Lung (tissue), 12 donors: ENCODE results near the gene TMEM119. TPM values are rescaled to one million over a fixed set of nuclear protein-coding genes. Genes with fewer than 3 reads are reported as not detected.
A peak's percentile ranks its signal among the peaks of the same experiment; 100 is the strongest.

Experiments
- ATAC-seq: fragments of 200-7000 bp; cut with Tn5 transposase; one replicate; pipeline ENCODE4 v1.9.1; 2020; ENCODE audit warnings: moderate number of reproducible peaks; ENCODE audit not compliant: insufficient read depth, low FRiP score
- DNase-seq, 3 donors: peaks; one replicate each; pipeline ENCODE4 v3.0.0-alpha.2; 2013 to 2017
- H3K27ac ChIP-seq, 2 donors: one replicate each; pipeline ENCODE4 v1.5.1; 2013; ENCODE audit warnings: mild to moderate bottlenecking in 2 of 2, moderate library complexity in 2 of 2, control low read depth in 1 of 2, inconsistent platforms in 1 of 2, low read depth in 1 of 2, low read length in 1 of 2
- H3K27me3 ChIP-seq, 3 donors: one replicate each; pipeline ENCODE4 v1.5.1; 2013; ENCODE audit warnings: low read length in 2 of 3; ENCODE audit not compliant: control insufficient read depth in 3 of 3, insufficient read depth in 3 of 3
- H3K36me3 ChIP-seq, 4 donors: one replicate each; pipeline ENCODE4 v1.5.1; 2013; ENCODE audit warnings: low read length in 4 of 4, mild to moderate bottlenecking in 1 of 4, moderate library complexity in 1 of 4; ENCODE audit not compliant: control insufficient read depth in 4 of 4, insufficient read depth in 4 of 4
- H3K4me1 ChIP-seq, 5 donors: one replicate each; pipeline ENCODE4 v1.5.1; 2013; ENCODE audit warnings: low read length in 5 of 5, mild to moderate bottlenecking in 2 of 5, moderate library complexity in 1 of 5; ENCODE audit not compliant: control insufficient read depth in 5 of 5, insufficient read depth in 5 of 5
- H3K4me3 ChIP-seq: one replicate; pipeline ENCODE4 v1.5.1; 2013; ENCODE audit warnings: mild to moderate bottlenecking, control low read depth, moderate library complexity
- H3K9ac ChIP-seq, 2 donors: one replicate each; pipeline ENCODE4 v1.5.1; 2013; ENCODE audit warnings: low read length in 2 of 2, control low read depth in 1 of 2; ENCODE audit not compliant: insufficient read depth in 1 of 2
- H3K9me3 ChIP-seq, 4 donors: one replicate each; pipeline ENCODE4 v1.5.1; 2013; ENCODE audit warnings: low read length in 3 of 4, mild to moderate bottlenecking in 1 of 4, moderate library complexity in 1 of 4; ENCODE audit not compliant: control insufficient read depth in 4 of 4, insufficient read depth in 3 of 4
- WGBS, 2 donors: extraction: QIAGEN DNeasy Blood & Tissue Kit; methylation state at CpG; one replicate each; pipeline ENCODE4 v1.1.7; 2013; 5-methylcytosine and 5-hydroxymethylcytosine counted together
- polyA plus RNA-seq, 2 donors: library from polyadenylated mRNA; stranded (reverse); fragments of 200-250 nt; gene quantifications; one replicate each; pipeline ENCODE4 v1.2.1, GENCODE V29; 2013
- total RNA-seq, 2 donors: library from RNA; depleted of rRNA in 1 of 2; stranded (reverse); fragments of >200 nt in 1 of 2; gene quantifications; one replicate each; pipeline ENCODE4 v1.2.1, GENCODE V29; 2014 to 2021
- TF ChIP-seq, protein P1 (sequence below): IDR thresholded peaks from 2 replicates; pipeline ENCODE4 v1.5.1; 2012; ENCODE audit warnings: mild to moderate bottlenecking; ENCODE audit errors: control extremely low read depth, extremely low read depth
- donor health status: control.
- donor health status: control.
- donor health status: Bipolar disorder and iron deficiency.
- donor health status: healthy.
- donor health status: DM: yes; HTN: yes; CAD: no.

The TMEM119 gene
- total and polyA plus RNA-seq, 4 donors = 14.4 to 31.9 (median 22.9) TPM

DNA sequence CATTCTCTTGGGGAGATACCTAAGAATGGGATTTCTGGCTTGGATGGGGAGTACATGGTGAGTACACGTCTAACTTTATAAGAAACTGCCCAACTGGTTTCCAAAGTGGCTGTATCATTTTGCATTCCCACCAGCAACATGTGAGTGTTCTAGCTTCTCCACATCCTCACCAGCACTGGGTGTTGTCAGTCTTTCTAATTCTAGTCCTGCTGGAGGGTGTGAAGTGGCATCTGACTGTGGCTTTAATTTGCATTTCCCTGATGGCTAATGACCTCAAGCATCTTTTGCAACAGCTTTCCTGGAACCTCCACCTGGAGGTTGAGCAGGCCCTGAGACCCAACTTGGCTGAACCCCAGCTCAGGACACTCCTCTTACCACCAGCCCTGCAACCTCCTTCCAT lies 18.0 kb upstream of the TMEM119 start:
- H3K9me3 ChIP-seq = no peaks in the 10 kb centered on the region
- ATAC-seq (no peak), DNase-seq (no peak)
- H3K9ac ChIP-seq = no peak overlapping the region
- no peaks in the 10 kb centered on the region for H3K27me3 ChIP-seq
- TF ChIP-seq, protein P1, sequence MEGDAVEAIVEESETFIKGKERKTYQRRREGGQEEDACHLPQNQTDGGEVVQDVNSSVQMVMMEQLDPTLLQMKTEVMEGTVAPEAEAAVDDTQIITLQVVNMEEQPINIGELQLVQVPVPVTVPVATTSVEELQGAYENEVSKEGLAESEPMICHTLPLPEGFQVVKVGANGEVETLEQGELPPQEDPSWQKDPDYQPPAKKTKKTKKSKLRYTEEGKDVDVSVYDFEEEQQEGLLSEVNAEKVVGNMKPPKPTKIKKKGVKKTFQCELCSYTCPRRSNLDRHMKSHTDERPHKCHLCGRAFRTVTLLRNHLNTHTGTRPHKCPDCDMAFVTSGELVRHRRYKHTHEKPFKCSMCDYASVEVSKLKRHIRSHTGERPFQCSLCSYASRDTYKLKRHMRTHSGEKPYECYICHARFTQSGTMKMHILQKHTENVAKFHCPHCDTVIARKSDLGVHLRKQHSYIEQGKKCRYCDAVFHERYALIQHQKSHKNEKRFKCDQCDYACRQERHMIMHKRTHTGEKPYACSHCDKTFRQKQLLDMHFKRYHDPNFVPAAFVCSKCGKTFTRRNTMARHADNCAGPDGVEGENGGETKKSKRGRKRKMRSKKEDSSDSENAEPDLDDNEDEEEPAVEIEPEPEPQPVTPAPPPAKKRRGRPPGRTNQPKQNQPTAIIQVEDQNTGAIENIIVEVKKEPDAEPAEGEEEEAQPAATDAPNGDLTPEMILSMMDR = no peak
- H3K27ac ChIP-seq = no peak overlapping the region
- peaks cover 0 to 16% (median 6%) of the 10 kb centered on the region in 5 donors for H3K4me1 ChIP-seq
- whole genome bisulfite sequencing, 2 donors = 89 to 97% methylated on average over 1 of the region's 1 CpG
- H3K36me3 ChIP-seq = no peaks in the 10 kb centered on the region
- H3K4me3 ChIP-seq = no peak overlapping the region

GRCh38 chr12:108614639-108615038 lies 16.8 kb upstream of the TMEM119 start:
- H3K9me3 ChIP-seq = no peaks in the 10 kb centered on the region
- TF ChIP-seq, protein P1 = no peak
- H3K4me3 ChIP-seq = no peak overlapping the region
- H3K27me3 ChIP-seq = no peaks in the 10 kb centered on the region
- H3K27ac ChIP-seq = no peak overlapping the region
- 89 to 94% methylated on average over 6 of the region's 6 CpGs for WGBS, 2 donors
- H3K9ac ChIP-seq = no peak overlapping the region
- DNase-seq (no peak), ATAC-seq (no peak)
- no peaks in the 10 kb centered on the region for H3K36me3 ChIP-seq
- H3K4me1 ChIP-seq = peaks cover 0 to 29% (median 7%) of the 10 kb centered on the region in 5 donors

GRCh38 chr12:108614041-108614440 lies 16.2 kb upstream of the TMEM119 start:
- H3K9ac ChIP-seq = no peak overlapping the region
- TF ChIP-seq, protein P1 = no peak
- no peaks in the 10 kb centered on the region for H3K9me3 ChIP-seq
- H3K36me3 ChIP-seq = no peaks in the 10 kb centered on the region
- H3K4me3 ChIP-seq = no peak overlapping the region
- 83 to 93% methylated on average over 4 of the region's 4 CpGs for WGBS, 2 donors
- H3K27me3 ChIP-seq = no peaks in the 10 kb centered on the region
- peaks cover 0 to 33% (median 7%) of the 10 kb centered on the region in 5 donors for H3K4me1 ChIP-seq
- no peak for DNase-seq
- H3K27ac ChIP-seq = no peak overlapping the region
- ATAC-seq = no peak

GRCh38 chr12:108613548-108613947 lies 15.7 kb upstream of the TMEM119 start:
- Histone ChIP-seq H3K27ac (no peak overlapping the region), H3K4me1 (peaks cover 0 to 33% (median 7%) of the 10 kb centered on the region in 5 donors), H3K27me3 (no peaks in the 10 kb centered on the region), H3K36me3 (no peaks in the 10 kb centered on the region), H3K4me3 (no peak overlapping the region), H3K9me3 (no peaks in the 10 kb centered on the region), H3K9ac (no peak overlapping the region)
- TF ChIP-seq, protein P1 = no peak
- 54 to 56% methylated on average over 9 of the region's 9 CpGs for WGBS, 2 donors
- ATAC-seq = no peak
- peak; percentile 44 to 68 (median 56) for DNase-seq
